ENCODE data around the gene HCK. TPM values are rescaled to one million over a fixed set of nuclear protein-coding genes. Genes with fewer than 3 reads are reported as not detected.

HCK gene
- total RNA-seq, 2 experiments from 2014 or later = not detected

DNA sequence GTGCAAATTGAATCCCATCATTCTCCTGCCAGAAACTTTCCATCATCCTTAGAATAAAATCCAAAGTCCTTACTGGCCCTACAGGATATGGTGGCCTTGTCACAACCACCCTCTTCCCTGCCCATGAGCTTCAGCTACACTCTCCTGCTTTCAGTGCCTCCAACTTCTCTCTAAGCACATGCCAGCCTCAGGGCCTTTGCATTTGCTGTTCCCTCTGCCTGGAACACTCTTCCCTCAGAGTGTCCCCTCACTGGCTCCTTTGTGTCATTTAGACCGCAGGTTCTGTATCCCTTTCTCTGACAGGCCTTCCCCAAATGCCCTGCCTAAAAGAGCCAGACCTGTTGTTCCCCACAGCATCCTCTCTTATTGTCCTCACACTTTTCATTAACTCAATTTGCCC lies 18.2 kb downstream of the HCK start:
- DNase-seq = no peak
- Mint-ChIP-seq H3K9me3 (no peaks in the 10 kb centered on the region), H3K27ac (no peak overlapping the region), H3K4me1 (ENCODE audit: low read depth) (no peaks in the 10 kb centered on the region), H3K4me3 (no peak overlapping the region), H3K27me3 (ENCODE audit: low read depth) (peaks cover 2% of the 10 kb centered on the region), H3K36me3 (ENCODE audit: low read depth) (no peaks in the 10 kb centered on the region)
- CTCF ChIA-PET = no interaction called here
- intact Hi-C loops (cut with micrococcal nuclease) = no loop called here

DNA sequence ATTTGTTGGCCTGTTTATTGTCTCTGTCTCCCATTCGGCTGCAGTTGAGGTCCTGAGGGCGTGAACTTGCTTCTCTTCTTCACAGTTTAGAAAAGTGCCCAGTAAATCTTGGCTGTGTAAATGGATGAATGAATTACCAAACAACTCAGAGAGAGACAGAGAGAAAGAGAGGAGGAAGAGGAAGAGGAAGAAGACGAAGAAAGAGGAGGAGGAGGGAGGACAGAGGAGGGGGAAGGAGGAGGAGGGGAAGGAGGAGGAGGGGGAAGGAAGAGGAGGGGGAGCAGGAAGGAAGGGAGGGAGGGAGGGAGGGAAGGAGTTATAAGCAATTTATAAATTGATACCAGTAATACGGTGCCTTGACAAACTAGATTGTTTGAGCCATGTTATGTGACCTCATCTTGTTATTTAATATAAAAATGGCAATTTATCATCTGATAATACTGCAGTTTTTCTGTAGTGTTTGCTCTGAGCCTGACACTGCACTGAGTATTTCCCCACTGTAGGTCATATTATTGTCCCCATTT lies 18.7 kb downstream of the HCK start:
- no peak overlapping the region for H3K4me3 Mint-ChIP-seq
- no peaks in the 10 kb centered on the region for H3K9me3 Mint-ChIP-seq
- H3K27me3 Mint-ChIP-seq (ENCODE audit: low read depth) = peaks cover 2% of the 10 kb centered on the region
- intact Hi-C loops (cut with micrococcal nuclease) = no loop called here
- no peak overlapping the region for H3K27ac Mint-ChIP-seq
- H3K4me1 Mint-ChIP-seq (ENCODE audit: low read depth) = no peaks in the 10 kb centered on the region
- CTCF ChIA-PET = no interaction called here
- no peak for DNase-seq
- H3K36me3 Mint-ChIP-seq (ENCODE audit: low read depth) = no peaks in the 10 kb centered on the region

DNA sequence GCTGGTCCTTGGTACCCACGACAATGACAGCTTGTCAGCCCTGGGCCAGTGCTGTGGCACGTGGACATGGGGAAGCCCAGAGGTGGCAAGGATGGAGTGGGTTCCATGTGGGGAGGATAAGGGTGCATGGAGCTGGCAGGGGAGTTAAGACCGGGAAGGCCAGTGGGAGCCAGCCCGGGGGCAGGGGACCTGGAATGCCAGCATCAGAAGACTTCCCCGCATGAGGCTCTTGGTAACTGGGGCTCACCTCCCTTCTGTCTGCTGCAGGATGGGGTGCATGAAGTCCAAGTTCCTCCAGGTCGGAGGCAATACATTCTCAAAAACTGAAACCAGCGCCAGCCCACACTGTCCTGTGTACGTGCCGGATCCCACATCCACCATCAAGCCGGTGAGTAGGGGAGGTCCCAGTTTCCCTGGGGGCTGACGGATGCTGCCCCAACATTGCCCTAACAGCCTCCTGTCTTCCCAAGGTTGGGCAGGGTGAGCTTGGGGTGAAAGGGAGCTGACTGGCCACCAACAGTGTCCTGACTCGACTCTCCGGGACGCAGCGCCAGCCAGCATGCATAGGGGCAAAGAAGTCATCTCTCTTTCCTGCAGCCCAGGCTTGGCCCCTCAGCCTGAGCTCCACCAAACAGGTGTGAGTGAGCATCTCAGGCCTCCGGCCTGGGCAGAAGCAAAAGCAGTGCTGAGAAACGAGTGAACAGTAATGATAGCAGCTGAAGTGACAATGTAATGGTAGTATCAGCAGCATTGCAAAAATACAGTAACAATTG lies 19.5 kb downstream of the HCK start:
- H3K4me1 Mint-ChIP-seq (ENCODE audit: low read depth) = no peaks in the 10 kb centered on the region
- CTCF ChIA-PET = interaction anchor here (0.8 to 1.1 kb wide), 2 partner anchors 20 to 29 kb away, joined by 3 read pairs; no protein-coding TSS in a partner anchor
- intact Hi-C loops (cut with micrococcal nuclease) = no loop called here
- no peak for DNase-seq
- H3K27ac Mint-ChIP-seq = no peak overlapping the region
- H3K9me3 Mint-ChIP-seq = no peaks in the 10 kb centered on the region
- peaks cover 2% of the 10 kb centered on the region for H3K27me3 Mint-ChIP-seq (ENCODE audit: low read depth)
- no peaks in the 10 kb centered on the region for H3K36me3 Mint-ChIP-seq (ENCODE audit: low read depth)
- H3K4me3 Mint-ChIP-seq = no peak overlapping the region

DNA sequence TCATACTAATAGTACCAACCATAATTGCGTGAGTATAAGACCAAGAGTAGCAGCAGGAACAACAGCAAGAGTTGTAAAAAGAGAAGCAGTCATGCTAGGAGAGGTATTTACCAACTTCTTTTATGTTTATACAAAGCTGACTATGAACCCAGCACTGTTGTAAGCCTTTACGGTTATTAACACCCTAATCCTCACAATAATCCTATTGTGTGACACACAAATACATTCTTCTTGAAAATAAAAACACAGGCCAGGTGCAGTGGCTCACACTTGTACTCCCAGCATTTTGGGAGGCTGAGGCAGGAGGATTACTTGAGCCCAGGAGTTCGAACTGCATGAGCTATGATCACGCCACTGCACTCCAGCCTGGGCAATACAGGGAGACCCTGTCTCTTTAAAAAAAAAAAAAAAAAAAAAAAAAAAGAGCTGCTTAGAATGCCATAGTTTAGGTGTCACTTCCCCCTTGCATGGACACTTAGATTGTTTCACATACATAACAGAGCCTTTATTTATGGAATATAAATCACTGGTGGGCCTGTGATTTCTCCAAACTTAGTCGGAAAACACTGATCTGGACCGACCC lies 20.2 kb downstream of the HCK start:
- Mint-ChIP-seq H3K9me3 (no peaks in the 10 kb centered on the region), H3K27ac (no peak overlapping the region), H3K36me3 (ENCODE audit: low read depth) (no peaks in the 10 kb centered on the region), H3K4me3 (no peak overlapping the region), H3K4me1 (ENCODE audit: low read depth) (no peaks in the 10 kb centered on the region), H3K27me3 (ENCODE audit: low read depth) (peaks cover 2% of the 10 kb centered on the region)
- CTCF ChIA-PET = interaction anchor here (0.5 to 1.1 kb wide), 3 partner anchors 19 to 114 kb away, joined by 3 read pairs; no protein-coding TSS in a partner anchor
- no peak for DNase-seq
- intact Hi-C loops (cut with micrococcal nuclease) = no loop called here

DNA sequence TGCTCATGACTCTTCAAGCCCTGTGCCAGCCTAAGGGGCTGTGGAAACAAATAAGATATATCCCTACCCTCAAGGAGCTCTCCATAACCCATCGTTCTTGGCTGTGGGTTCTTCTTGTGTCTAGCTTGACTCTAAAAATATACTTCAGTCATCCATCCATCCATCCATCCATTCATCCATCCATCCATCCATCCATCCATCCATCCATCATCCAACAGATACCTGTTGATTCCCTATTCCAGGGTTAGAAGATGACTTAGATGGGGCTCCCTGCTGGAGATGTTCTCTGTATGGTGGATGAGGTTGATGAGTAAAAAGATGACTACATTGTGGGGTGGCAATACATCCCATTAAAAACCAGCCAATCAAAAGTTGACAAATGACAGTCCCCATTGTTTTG lies 23.5 kb downstream of the HCK start:
- intact Hi-C loops (cut with micrococcal nuclease) = no loop called here
- no peaks in the 10 kb centered on the region for H3K27me3 Mint-ChIP-seq (ENCODE audit: low read depth)
- no peaks in the 10 kb centered on the region for H3K4me1 Mint-ChIP-seq (ENCODE audit: low read depth)
- no peak overlapping the region for H3K27ac Mint-ChIP-seq
- CTCF ChIA-PET = interaction anchor here (0.6 kb wide), 1 partner anchor 577 kb away, joined by 3 read pairs; no protein-coding TSS in a partner anchor
- H3K9me3 Mint-ChIP-seq = no peaks in the 10 kb centered on the region
- DNase-seq = no peak
- H3K36me3 Mint-ChIP-seq (ENCODE audit: low read depth) = no peaks in the 10 kb centered on the region
- no peak overlapping the region for H3K4me3 Mint-ChIP-seq

DNA sequence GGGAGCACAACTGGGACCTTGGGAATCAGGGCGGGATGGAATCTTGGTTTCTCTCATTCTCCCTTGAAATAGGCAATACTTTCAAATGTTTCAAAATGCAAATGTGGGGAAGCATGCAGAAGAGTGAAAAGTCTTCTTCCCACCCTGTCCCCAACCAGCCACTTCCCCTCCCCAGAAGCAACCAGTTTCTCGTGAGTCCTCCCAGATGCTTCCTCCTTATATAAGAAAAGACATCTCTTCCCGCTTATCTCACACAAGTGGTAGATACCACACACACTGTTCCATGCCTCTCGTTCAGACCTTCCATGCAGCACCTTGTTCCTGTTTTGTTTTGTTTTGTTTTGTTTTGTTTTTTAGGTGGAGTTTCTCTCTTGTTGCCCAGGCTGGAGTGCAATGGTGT lies 25.1 kb downstream of the HCK start:
- intact Hi-C loops (cut with micrococcal nuclease) = no loop called here
- CTCF ChIA-PET = no interaction called here
- Mint-ChIP-seq H3K9me3 (no peaks in the 10 kb centered on the region), H3K4me3 (no peak overlapping the region), H3K27me3 (ENCODE audit: low read depth) (peaks cover 4% of the 10 kb centered on the region), H3K27ac (no peak overlapping the region), H3K4me1 (ENCODE audit: low read depth) (no peaks in the 10 kb centered on the region), H3K36me3 (ENCODE audit: low read depth) (no peaks in the 10 kb centered on the region)
- no peak for DNase-seq

DNA sequence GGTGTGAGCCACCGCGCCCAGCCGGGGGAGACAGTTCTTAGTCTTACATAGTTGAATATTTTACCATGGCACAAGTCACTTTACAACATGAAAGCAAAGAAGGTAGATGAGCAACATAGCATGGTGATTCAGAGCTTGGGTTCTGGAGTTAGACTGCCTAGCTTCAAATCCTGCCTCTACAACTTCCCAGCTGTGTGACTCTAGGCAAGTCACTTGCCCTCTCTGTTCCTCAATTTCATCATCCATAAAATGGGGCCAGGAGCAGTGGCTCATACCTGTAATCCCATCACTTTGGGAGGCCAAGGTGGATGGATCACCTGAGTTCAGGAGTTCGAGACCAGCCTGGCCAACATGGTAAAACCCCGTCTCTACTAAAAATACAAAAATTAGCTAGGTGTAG lies 26.3 kb downstream of the HCK start:
- DNase-seq = no peak
- no peaks in the 10 kb centered on the region for H3K9me3 Mint-ChIP-seq
- H3K4me1 Mint-ChIP-seq (ENCODE audit: low read depth) = no peaks in the 10 kb centered on the region
- no peaks in the 10 kb centered on the region for H3K36me3 Mint-ChIP-seq (ENCODE audit: low read depth)
- H3K27me3 Mint-ChIP-seq (ENCODE audit: low read depth) = peaks cover 4% of the 10 kb centered on the region
- CTCF ChIA-PET = interaction anchor here (1.3 to 2.0 kb wide), 2 partner anchors 12 to 256 kb away, joined by 3 to 7 read pairs; no protein-coding TSS in a partner anchor
- no peak overlapping the region for H3K27ac Mint-ChIP-seq
- intact Hi-C loops (cut with micrococcal nuclease) = no loop called here
- no peak overlapping the region for H3K4me3 Mint-ChIP-seq

DNA sequence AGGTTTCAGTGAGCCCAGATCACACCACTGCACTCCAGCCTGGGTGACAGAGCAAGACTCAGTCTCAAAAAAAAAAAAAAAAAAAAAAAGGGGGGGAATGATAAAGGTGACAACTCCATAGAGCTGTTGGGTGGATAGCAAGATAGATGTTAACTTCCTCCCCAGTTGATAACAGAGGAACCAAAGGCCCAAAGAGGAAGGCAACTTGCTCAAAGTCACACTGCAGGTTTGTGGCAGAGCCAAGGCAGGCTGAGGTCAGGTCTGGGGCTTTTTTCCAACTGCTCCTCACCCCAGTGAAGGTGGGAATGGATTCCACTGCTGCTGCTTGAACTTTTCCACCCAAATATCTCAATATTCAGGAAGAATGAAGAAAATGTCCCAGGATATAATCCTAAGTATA lies 26.7 kb downstream of the HCK start:
- Mint-ChIP-seq H3K36me3 (ENCODE audit: low read depth) (no peaks in the 10 kb centered on the region), H3K27ac (no peak overlapping the region), H3K4me3 (no peak overlapping the region), H3K4me1 (ENCODE audit: low read depth) (no peaks in the 10 kb centered on the region), H3K9me3 (no peaks in the 10 kb centered on the region), H3K27me3 (ENCODE audit: low read depth) (peaks cover 4% of the 10 kb centered on the region)
- DNase-seq = no peak
- intact Hi-C loops (cut with micrococcal nuclease) = no loop called here
- CTCF ChIA-PET = interaction anchor here (1.2 to 2.0 kb wide), 3 partner anchors 12 to 256 kb away, joined by 3 to 7 read pairs (median 3); no protein-coding TSS in a partner anchor

DNA sequence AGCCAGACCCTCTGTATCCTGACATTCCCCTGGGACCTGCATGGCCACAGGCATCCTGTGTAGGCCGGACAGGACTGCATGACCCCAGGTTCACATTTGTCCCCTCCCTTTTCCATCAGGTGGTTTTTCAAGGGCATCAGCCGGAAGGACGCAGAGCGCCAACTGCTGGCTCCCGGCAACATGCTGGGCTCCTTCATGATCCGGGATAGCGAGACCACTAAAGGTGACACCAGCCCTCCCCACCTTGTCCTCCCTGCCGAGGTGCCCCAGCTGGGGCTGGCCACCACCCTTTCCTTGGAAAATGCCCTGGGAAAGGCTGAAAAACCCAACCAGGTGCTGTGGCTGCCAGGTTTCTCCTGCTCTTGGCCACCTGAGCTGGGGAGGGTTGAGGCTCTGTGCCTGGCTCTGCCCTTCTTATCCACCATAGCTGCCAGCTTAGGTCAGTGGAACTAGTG lies 27.6 kb downstream of the HCK start:
- H3K9me3 Mint-ChIP-seq = no peaks in the 10 kb centered on the region
- H3K27ac Mint-ChIP-seq = no peak overlapping the region
- peaks cover 4% of the 10 kb centered on the region for H3K27me3 Mint-ChIP-seq (ENCODE audit: low read depth)
- no peak overlapping the region for H3K4me3 Mint-ChIP-seq
- H3K4me1 Mint-ChIP-seq (ENCODE audit: low read depth) = no peaks in the 10 kb centered on the region
- no peak for DNase-seq
- H3K36me3 Mint-ChIP-seq (ENCODE audit: low read depth) = no peaks in the 10 kb centered on the region
- CTCF ChIA-PET = interaction anchor here (1.2 to 2.0 kb wide), 2 partner anchors 11 to 17 kb away, joined by 3 to 7 read pairs; no protein-coding TSS in a partner anchor
- intact Hi-C loops (cut with micrococcal nuclease) = no loop called here

DNA sequence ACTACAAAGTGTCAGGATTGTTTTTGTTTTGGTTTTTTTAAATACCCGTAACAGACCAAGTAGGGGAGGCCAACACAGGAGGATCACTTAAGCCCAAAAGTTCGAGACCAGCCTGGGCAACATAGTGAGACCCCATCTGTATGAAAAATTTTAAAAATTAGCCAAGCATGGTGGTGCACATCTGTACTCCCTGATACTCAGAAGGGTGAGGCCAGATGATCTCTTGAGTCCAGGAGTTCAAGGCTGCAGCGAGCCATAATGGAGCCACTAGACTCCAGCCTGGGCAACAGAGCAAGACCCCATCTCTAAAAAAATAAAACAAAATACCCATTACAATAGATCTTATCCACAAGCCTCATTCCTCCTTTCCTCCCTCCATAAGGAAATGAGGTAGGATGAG lies 28.7 kb downstream of the HCK start:
- Mint-ChIP-seq H3K27me3 (ENCODE audit: low read depth) (peaks cover 4% of the 10 kb centered on the region), H3K4me3 (no peak overlapping the region), H3K9me3 (no peaks in the 10 kb centered on the region), H3K4me1 (ENCODE audit: low read depth) (no peaks in the 10 kb centered on the region), H3K36me3 (ENCODE audit: low read depth) (no peaks in the 10 kb centered on the region), H3K27ac (no peak overlapping the region)
- intact Hi-C loops (cut with micrococcal nuclease) = no loop called here
- no peak for DNase-seq
- CTCF ChIA-PET = interaction anchor here (0.6 to 2.5 kb wide), 4 partner anchors 11 to 351 kb away, joined by 3 to 11 read pairs (median 4); no protein-coding TSS in a partner anchor

DNA sequence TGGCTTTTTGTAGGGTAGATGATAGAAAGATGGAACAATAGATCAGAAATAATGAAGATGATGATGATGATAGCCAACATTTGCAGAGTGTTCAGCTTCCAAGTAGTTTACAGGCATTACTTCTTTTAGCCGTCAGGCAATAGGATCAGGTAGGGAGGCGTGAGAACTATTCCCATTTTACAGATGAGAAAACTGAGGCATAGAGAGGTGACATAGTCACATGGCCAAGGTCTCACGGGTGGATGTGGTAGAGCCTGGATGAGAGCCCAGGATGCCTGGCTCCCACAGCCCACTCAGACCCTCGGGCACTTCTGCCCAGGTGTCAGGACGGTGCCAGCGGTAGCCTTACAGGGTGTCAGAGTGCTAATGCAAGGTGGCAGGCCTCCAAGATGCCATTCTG lies 31.4 kb downstream of the HCK start:
- Mint-ChIP-seq H3K9me3 (no peaks in the 10 kb centered on the region), H3K27me3 (ENCODE audit: low read depth) (peaks cover 4% of the 10 kb centered on the region), H3K27ac (no peak overlapping the region), H3K36me3 (ENCODE audit: low read depth) (no peaks in the 10 kb centered on the region), H3K4me1 (ENCODE audit: low read depth) (no peaks in the 10 kb centered on the region), H3K4me3 (no peak overlapping the region)
- intact Hi-C loops (cut with micrococcal nuclease) = no loop called here
- CTCF ChIA-PET = no interaction called here
- DNase-seq = no peak

DNA sequence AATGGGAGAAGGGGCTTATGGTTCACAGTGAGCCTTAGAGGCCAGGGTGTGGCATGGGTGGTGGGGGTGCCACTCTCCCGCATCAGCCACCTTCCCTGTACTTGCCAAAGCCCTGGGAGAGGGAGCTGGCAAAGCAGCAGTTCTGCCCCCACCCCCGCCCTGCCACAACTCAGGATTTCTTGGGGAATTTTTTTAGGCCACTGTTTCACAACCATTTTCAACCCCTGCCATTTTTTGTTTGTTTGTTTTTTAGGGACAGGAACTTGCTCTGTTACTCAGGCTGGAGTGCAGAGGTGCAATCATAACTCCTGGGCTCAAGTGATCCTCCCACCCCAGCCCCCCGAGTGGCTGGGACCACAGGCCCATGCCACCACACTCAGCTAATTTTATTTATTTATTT lies 35.0 kb downstream of the HCK start:
- H3K9me3 Mint-ChIP-seq = no peaks in the 10 kb centered on the region
- CTCF ChIA-PET = interaction anchor here (2.1 kb wide), 1 partner anchor 264 kb away, joined by 7 read pairs; no protein-coding TSS in a partner anchor
- no peaks in the 10 kb centered on the region for H3K27me3 Mint-ChIP-seq (ENCODE audit: low read depth)
- no peak overlapping the region for H3K4me3 Mint-ChIP-seq
- no peak for DNase-seq
- H3K4me1 Mint-ChIP-seq (ENCODE audit: low read depth) = no peaks in the 10 kb centered on the region
- no peak overlapping the region for H3K27ac Mint-ChIP-seq
- no peaks in the 10 kb centered on the region for H3K36me3 Mint-ChIP-seq (ENCODE audit: low read depth)
- intact Hi-C loops (cut with micrococcal nuclease) = no loop called here
